Daoy (cell line): ENCODE measurements around the gene TMEM59L. TPM values are rescaled to one million over a fixed set of nuclear protein-coding genes. Genes with fewer than 3 reads are reported as not detected.

Experiments used
- total RNA-seq: library from RNA; depleted of rRNA; stranded (reverse); fragments of >200 nt; shearing (Covaris generic); gene quantifications from 2 replicates; pipeline ENCODE4 v1.2.3, GENCODE V29; 2014; rRNA removed

Gene TMEM59L
- total RNA-seq, 1 experiment from 2014 or later = 0.17 TPM

Other genes with a start within 250 kb of the TMEM59L start
- gene GDF15, start 226.7 kb upstream of the TMEM59L start, total RNA-seq = 5.1 and 7.3 TPM in 2 replicates
- gene LRRC25, start 215.2 kb upstream of the TMEM59L start, total RNA-seq = not detected in 2 replicates
- gene SSBP4, start 193.5 kb upstream of the TMEM59L start, total RNA-seq = 57.4 and 73.6 TPM in 2 replicates
- 7.0 and 7.4 TPM in 2 replicates for gene ISYNA1, start 174.7 kb upstream of the TMEM59L start, total RNA-seq
- gene ELL, start 90.8 kb upstream of the TMEM59L start, total RNA-seq = 12.8 and 14.2 TPM in 2 replicates
- 169 and 180 TPM in 2 replicates for gene FKBP8, start 69.3 kb upstream of the TMEM59L start, total RNA-seq
- 74.4 and 88.4 TPM in 2 replicates for gene KXD1, start 55.0 kb upstream of the TMEM59L start, total RNA-seq
- gene UBA52, start 41.0 kb upstream of the TMEM59L start, total RNA-seq = 1,164 and 1,229 TPM in 2 replicates
- 140 and 173 TPM in 2 replicates for gene REX1BD, start 24.1 kb upstream of the TMEM59L start, total RNA-seq
- 0.40 TPM in 1 of 2 replicates, not detected in the other for gene CRLF1, start 6.1 kb upstream of the TMEM59L start, total RNA-seq
- gene KLHL26, start 24.2 kb downstream of the TMEM59L start, total RNA-seq = 4.7 and 7.0 TPM in 2 replicates
- gene CRTC1, start 70.8 kb downstream of the TMEM59L start, total RNA-seq = 0.40 and 1.4 TPM in 2 replicates
- gene COMP, start 178.4 kb downstream of the TMEM59L start, total RNA-seq = not detected in 2 replicates
- gene UPF1, start 219.1 kb downstream of the TMEM59L start, total RNA-seq = 100 and 121 TPM in 2 replicates